ENCODE results near the gene TICRR.

GRCh38 chr15:89615135-89615534 lies 39.9 kb downstream of the TICRR start:
- TF ChIP-seq POLR2A (IDR thresholded peaks at IDR 0.05), result no peak
- no peak for TF ChIP-seq CTCF (IDR thresholded peaks at IDR 0.05)
